CD14-positive monocyte (primary cell): Measurements from ENCODE around the gene SERPINA3. TPM values are rescaled to one million over a fixed set of nuclear protein-coding genes. Genes with fewer than 3 reads are reported as not detected.

Experiments used
- DNase-seq, 3 donors: peaks; one replicate each; pipeline ENCODE4 v3.0.0-alpha.2; 2011 to 2022
- H2AFZ ChIP-seq: 2 replicates; pipeline ENCODE4 v1.6.0; 2012; ENCODE audit warnings: mild to moderate bottlenecking, low read depth, low read length, inconsistent platforms; ENCODE audit not compliant: insufficient read depth, poor library complexity, severe bottlenecking
- H3K27ac ChIP-seq, 2 donors: 1 replicate in 1 of 2; 2 replicates in 1 of 2; pipeline ENCODE4 v1.5.1; 2012 to 2013; ENCODE audit warnings: low read length in 2 of 2, control low read depth in 1 of 2, inconsistent platforms in 1 of 2, low read depth in 1 of 2, mild to moderate bottlenecking in 1 of 2
- H3K27me3 ChIP-seq, 2 donors: one replicate each; pipeline versions ENCODE4 v1.6.0 to v1.6.1; 2011 to 2013; ENCODE audit warnings: low read length in 2 of 2; ENCODE audit not compliant: control insufficient read depth in 2 of 2, insufficient read depth in 2 of 2
- H3K36me3 ChIP-seq, 2 donors: replicated peaks in 1 of 2; 1 replicate in 1 of 2; 2 replicates in 1 of 2; pipeline versions ENCODE4 v1.5.1 to v1.6.1; 2012 to 2013; ENCODE audit warnings: low read length in 2 of 2, control low read depth in 1 of 2, inconsistent platforms in 1 of 2, mild to moderate bottlenecking in 1 of 2; ENCODE audit not compliant: insufficient read depth in 2 of 2, control insufficient read depth in 1 of 2
- H3K4me1 ChIP-seq, 2 donors: 1 replicate in 1 of 2; 2 replicates in 1 of 2; pipeline versions ENCODE4 v1.5.1 to v1.6.1; 2012 to 2013; ENCODE audit warnings: low read length in 2 of 2, control low read depth in 1 of 2, inconsistent platforms in 1 of 2, mild to moderate bottlenecking in 1 of 2, moderate library complexity in 1 of 2; ENCODE audit not compliant: insufficient read depth in 2 of 2, control insufficient read depth in 1 of 2
- H3K4me2 ChIP-seq: replicated peaks from 2 replicates; pipeline ENCODE3; 2012; ENCODE audit warnings: low read length, moderate library complexity, mild to moderate bottlenecking; ENCODE audit not compliant: poor library complexity, severe bottlenecking; ENCODE audit errors: extremely low read depth
- H3K4me3 ChIP-seq, 3 experiments: fragments of 200-600 bp in 1 of 3; sonication (generic) in 1 of 3; replicated peaks in 1 of 3; 1 replicate in 2 of 3; 2 replicates in 1 of 3; pipeline ENCODE4 v1.5.1; 2011 to 2013; ENCODE audit warnings: low read length in 3 of 3, mild to moderate bottlenecking in 3 of 3, control low read depth in 2 of 3, low read depth in 2 of 3, inconsistent platforms in 1 of 3, moderate library complexity in 1 of 3
- H3K79me2 ChIP-seq: 2 replicates; pipeline ENCODE4 v1.6.0; 2012; ENCODE audit warnings: mild to moderate bottlenecking, control low read depth, inconsistent platforms, low read length, moderate library complexity; ENCODE audit not compliant: insufficient read depth
- H3K9ac ChIP-seq: 2 replicates; pipeline ENCODE4 v1.6.0; 2017; ENCODE audit warnings: low read length, mild to moderate bottlenecking; ENCODE audit not compliant: insufficient read depth, poor library complexity, severe bottlenecking
- H3K9me3 ChIP-seq, 2 donors: replicated peaks in 1 of 2; 1 replicate in 1 of 2; 2 replicates in 1 of 2; pipeline versions ENCODE4 v1.5.1 to v1.6.1; 2012 to 2013; ENCODE audit warnings: low read length in 2 of 2, control low read depth in 1 of 2; ENCODE audit not compliant: control insufficient read depth in 1 of 2, insufficient read depth in 1 of 2
- H4K20me1 ChIP-seq: 2 replicates; pipeline ENCODE4 v1.6.0; 2012; ENCODE audit warnings: mild to moderate bottlenecking, low read length, control low read depth, moderate library complexity; ENCODE audit not compliant: insufficient read depth
- H3K27ac Mint-ChIP-seq, 7 donors: one replicate each; pipeline ENCODE4 v1.8.0; 2020; ENCODE audit warnings: mild to moderate bottlenecking in 7 of 7, mixed read lengths in 7 of 7, moderate library complexity in 6 of 7, inconsistent platforms in 2 of 7
- H3K27me3 Mint-ChIP-seq, 3 donors: one replicate each; pipeline ENCODE4 v1.8.0; 2021 to 2022; ENCODE audit warnings: low read depth in 3 of 3, mild to moderate bottlenecking in 3 of 3, mixed read lengths in 3 of 3, moderate library complexity in 3 of 3, inconsistent platforms in 1 of 3
- H3K36me3 Mint-ChIP-seq, 2 donors: one replicate each; pipeline ENCODE4 v1.8.0; 2020; ENCODE audit warnings: mixed read lengths in 2 of 2, inconsistent platforms in 1 of 2, mild to moderate bottlenecking in 1 of 2
- H3K4me1 Mint-ChIP-seq: one replicate; pipeline ENCODE4 v1.8.0; 2020; ENCODE audit warnings: mild to moderate bottlenecking, mixed read lengths
- H3K4me3 Mint-ChIP-seq, 2 donors: one replicate each; pipeline ENCODE4 v1.8.0; 2020; ENCODE audit warnings: mild to moderate bottlenecking in 2 of 2, mixed read lengths in 2 of 2, moderate library complexity in 1 of 2
- H3K9me3 Mint-ChIP-seq, 7 donors: one replicate each; pipeline ENCODE4 v1.8.0; 2020 to 2022; ENCODE audit warnings: mixed read lengths in 7 of 7, mild to moderate bottlenecking in 6 of 7, moderate library complexity in 6 of 7, inconsistent platforms in 2 of 7
- CTCF ChIP-seq: fragments of 200-600 bp; IDR thresholded peaks from one replicate; pipeline ENCODE4 v1.8.0; 2022; ENCODE audit warnings: antibody characterized with exemption, mild to moderate bottlenecking
- WGBS: methylation state at CpG from one replicate; pipeline ENCODE4 v1.1.5; 2013; ENCODE audit warnings: missing lambda C conversion rate; ENCODE audit not compliant: insufficient coverage; 5-methylcytosine and 5-hydroxymethylcytosine counted together
- intact Hi-C, 2 donors: fragments of 100-400 bp; cut with micrococcal nuclease; formaldehyde crosslinking; loops; one replicate each; pipeline versions ENCODE4 v1.15.0 to v1.15.1; 2023
- polyA plus RNA-seq, 3 donors: library from polyadenylated mRNA; depleted of rRNA in 1 of 3; unstranded in 2 of 3; stranded (reverse) in 1 of 3; fragments of 300-500 nt in 2 of 3; fragments of >200 nt in 1 of 3; fragmentation: Illumina TruSeq in 2 of 3; gene quantifications; 1 replicate in 2 of 3; 2 replicates in 1 of 3; pipeline ENCODE4 v1.2.3, GENCODE V29; 2012 to 2021

SERPINA3 gene
- polyA plus RNA-seq, 3 donors: not detected

DNA sequence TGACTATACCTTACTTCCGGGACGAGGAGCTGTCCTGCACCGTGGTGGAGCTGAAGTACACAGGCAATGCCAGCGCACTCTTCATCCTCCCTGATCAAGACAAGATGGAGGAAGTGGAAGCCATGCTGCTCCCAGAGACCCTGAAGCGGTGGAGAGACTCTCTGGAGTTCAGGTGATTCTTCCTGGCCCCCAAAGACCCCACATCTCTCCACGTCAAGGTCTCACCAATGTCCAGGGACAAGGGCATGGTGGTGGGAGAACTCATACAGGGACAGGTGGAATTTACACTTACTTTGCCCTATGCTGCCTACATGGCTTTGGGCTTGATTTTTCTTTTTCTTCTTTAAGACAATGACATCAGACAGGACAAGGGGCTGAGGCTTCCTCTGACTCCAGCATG, 7.1 kb downstream of the SERPINA3 start:
- WGBS: 90% methylated on average over 2 of the region's 6 CpGs
- intact Hi-C loops: no loop called here
- no peak for DNase-seq

DNA sequence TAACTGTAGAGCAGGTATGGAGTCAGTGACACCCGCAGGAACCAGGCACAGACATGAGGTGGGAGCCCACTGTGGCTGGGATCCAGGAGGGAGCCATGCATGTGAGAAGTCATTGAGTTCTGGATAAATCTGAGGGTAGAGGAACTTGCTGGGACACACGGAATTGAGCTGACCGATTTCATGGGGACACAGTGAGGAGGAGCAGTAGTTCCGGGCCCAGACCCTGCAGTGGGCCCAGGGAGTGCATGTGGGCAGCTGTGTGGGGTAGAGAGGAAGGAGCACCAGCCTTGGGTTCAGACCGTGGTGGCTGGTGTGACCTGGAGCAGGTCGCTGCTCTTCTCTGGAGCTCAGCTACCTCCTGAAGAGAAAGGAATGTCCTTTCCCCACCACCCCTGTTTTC, 8.4 kb downstream of the SERPINA3 start:
- DNase-seq: no peak
- Histone ChIP-seq H2AFZ (no peak overlapping the region), H3K4me1 (no peaks in the 10 kb centered on the region), H3K27me3 (no peaks in the 10 kb centered on the region), H4K20me1 (no peaks in the 10 kb centered on the region), H3K36me3 (no peaks in the 10 kb centered on the region), H3K4me2 (no peak overlapping the region), H3K79me2 (no peaks in the 10 kb centered on the region), H3K9ac (no peak overlapping the region), H3K4me3 (no peak overlapping the region), H3K27ac (no peak overlapping the region), H3K9me3 (peaks cover 21 to 41% of the 10 kb centered on the region in 2 donors)
- Mint-ChIP-seq H3K36me3 (no peaks in the 10 kb centered on the region), H3K27ac (no peak overlapping the region), H3K4me3 (no peak overlapping the region), H3K4me1 (no peaks in the 10 kb centered on the region), H3K27me3 (peaks cover 2 to 11% (median 3%) of the 10 kb centered on the region in 3 donors), H3K9me3 (peaks cover 22 to 33% (median 28%) of the 10 kb centered on the region in 7 donors)
- intact Hi-C loops: no loop called here
- no peak for TF ChIP-seq CTCF
- WGBS: 83% methylated on average over 5 of the region's 6 CpGs

More for the DNA sequence above, 7.1 kb downstream of the SERPINA3 start:
- Mint-ChIP-seq H3K36me3 (no peaks in the 10 kb centered on the region), H3K4me1 (no peaks in the 10 kb centered on the region), H3K4me3 (no peak overlapping the region), H3K9me3 (peaks cover 22 to 36% (median 28%) of the 10 kb centered on the region in 7 donors), H3K27me3 (peaks cover 3 to 11% (median 4%) of the 10 kb centered on the region in 3 donors), H3K27ac (no peak overlapping the region)
- H3K9me3 ChIP-seq: peaks cover 21 to 45% of the 10 kb centered on the region in 2 donors
- H3K36me3 ChIP-seq: no peaks in the 10 kb centered on the region
- no peaks in the 10 kb centered on the region for H3K79me2 ChIP-seq
- H3K4me3 ChIP-seq: no peak overlapping the region
- H3K4me2 ChIP-seq: no peak overlapping the region
- no peak overlapping the region for H3K27ac ChIP-seq
- no peak overlapping the region for H2AFZ ChIP-seq
- no peak overlapping the region for H3K9ac ChIP-seq
- no peaks in the 10 kb centered on the region for H3K27me3 ChIP-seq
- H4K20me1 ChIP-seq: no peaks in the 10 kb centered on the region
- H3K4me1 ChIP-seq: no peaks in the 10 kb centered on the region
- TF ChIP-seq CTCF: no peak
